Stimulated activated CD8-positive, alpha-beta memory T cell treated with anti-CD3 and anti-CD28 coated beads, Interleukin-15, amount 100 ng/mL, for 1 hour (primary cell): ENCODE data around the gene CMTR1.
"Not testable (repeated sequence)": the region's sequence is repeated elsewhere in the genome, so short reads cannot be mapped to it uniquely, and the experiment has no call there.

Experiments
- DNase-seq: peaks from one replicate; pipeline ENCODE4 v3.0.0-alpha.2; 2020; ENCODE audit warnings: low read depth

Gene CMTR1

DNA sequence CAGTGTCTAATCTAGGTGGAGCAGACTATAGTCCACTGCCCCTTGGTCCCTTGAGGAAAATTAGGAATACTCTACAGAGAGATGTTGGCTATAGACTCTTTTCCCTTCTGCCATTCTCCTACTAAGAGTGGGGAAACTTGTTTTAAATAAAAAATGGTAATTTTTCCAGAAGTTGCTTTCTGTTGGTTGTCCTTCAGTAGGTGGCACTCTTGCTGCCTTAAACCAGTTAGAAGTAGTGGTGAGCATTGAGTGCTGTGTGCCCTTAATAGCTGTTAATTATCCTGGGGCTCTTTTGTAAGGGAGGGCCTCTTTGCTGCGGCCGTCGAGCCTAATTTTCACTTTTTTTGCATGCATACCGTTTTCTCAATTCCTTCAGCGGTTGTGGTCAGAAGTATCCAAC lies 2.8 kb downstream of the CMTR1 start:
- no peak for DNase-seq

DNA sequence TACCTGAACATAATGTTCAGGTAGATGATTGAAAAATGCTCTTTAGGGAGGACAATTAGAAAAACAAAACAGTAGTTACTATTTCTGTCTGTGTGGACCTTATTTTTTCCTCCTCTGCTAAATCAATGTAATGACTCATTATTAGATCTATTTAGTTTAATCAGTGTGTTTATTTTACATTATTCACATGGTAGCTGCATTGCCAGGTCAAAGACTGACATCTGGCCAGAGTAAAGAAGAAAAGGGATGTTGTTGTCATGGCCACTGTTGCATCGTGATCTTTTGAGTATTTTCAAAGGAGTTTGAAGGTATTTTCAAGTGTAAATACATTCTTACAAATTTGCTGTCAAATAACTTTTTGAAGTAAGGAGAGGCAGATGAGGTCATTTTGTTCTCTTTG lies 5.9 kb downstream of the CMTR1 start:
- no peak for DNase-seq

DNA sequence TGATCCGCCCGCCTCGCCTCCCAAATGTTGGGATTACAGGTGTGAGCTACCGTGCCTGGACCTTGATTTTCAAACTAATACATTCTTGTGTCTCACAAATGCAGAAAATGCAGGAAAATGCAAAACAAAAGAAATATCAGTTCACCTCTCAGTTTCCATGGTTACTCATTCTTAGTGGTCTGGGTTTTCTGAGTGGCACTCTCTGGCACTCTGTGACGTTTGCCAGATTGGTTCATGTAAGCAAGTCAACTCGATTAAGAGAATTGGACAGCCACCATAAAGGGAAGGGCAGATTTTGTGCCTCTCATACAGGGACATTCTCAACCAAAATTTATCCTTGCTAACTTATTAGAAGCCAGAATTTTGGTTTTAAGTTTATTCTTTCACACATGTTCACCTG lies 8.6 kb downstream of the CMTR1 start:
- DNase-seq = no peak

DNA sequence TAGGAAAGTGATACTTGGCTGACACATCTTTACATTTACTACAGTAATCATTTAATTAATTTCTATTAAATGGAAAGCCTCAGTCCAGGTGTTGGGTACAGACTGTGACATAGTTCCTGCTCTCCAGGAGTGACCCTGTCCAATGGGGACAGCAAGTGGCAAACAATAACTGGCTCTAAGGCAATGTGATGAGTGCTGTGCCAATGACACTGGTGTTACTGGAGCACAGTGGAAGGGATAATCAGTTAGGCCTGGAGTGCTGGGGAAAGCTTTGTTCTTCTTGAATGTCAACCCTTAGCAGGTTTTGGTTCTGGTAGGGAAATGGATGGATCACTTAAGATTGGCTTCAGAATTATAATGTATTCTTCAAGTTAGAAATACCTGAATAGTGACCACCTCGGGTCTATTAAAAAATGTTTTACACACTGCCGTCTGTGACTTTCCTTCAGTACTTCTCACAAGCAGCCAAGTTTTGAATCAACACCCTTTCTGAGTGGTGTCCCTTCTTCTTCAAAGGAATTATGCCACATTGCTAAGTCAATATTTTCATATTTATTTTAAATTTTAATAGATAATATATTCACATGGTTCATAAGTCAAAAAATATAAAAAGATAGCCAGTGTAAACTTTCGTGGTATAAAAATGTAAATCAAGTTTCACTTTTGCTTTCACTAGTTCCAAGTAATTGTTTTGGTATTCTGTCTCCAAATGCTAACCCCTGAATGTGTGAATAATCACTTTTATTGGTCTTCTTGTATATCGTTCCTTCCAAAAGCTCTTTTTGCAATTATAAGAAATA lies 9.6 kb downstream of the CMTR1 start:
- no peak for DNase-seq

DNA sequence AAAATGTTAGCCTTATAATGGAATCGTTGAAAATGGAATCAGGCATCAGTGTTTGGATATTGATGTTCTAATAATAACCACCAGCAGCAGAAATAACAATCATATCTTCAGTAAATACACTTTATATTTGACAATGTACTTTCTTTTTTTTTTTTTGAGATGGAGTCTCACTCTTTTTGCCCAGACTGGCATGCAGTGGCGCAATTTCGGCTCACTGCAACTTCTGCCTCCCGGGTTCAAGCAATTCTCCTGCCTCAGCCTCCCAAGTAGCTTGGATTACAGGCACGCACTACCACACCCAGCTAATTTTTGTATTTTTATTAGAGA lies 10.2 kb downstream of the CMTR1 start:
- not testable (repeated sequence) for DNase-seq

DNA sequence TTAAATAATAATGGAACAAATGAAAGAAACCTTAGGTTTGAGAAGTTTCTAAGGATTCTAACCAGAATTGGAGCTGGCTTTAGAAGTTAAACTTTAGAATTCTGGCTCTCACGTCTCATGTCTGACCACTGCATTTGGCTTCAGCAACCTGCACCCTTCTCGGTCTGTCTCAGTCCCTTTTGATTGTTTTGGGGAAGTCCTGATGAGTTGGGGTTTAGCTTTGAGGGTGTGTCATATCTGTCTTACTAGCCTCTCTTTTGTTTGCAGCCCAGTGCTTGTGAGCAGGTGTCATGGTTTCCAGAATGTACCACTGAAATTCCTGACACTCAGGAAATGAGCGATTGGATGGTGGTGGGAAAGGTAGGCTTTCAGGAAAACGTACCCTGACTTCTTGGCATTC lies 17.0 kb downstream of the CMTR1 start:
- no peak for DNase-seq

DNA sequence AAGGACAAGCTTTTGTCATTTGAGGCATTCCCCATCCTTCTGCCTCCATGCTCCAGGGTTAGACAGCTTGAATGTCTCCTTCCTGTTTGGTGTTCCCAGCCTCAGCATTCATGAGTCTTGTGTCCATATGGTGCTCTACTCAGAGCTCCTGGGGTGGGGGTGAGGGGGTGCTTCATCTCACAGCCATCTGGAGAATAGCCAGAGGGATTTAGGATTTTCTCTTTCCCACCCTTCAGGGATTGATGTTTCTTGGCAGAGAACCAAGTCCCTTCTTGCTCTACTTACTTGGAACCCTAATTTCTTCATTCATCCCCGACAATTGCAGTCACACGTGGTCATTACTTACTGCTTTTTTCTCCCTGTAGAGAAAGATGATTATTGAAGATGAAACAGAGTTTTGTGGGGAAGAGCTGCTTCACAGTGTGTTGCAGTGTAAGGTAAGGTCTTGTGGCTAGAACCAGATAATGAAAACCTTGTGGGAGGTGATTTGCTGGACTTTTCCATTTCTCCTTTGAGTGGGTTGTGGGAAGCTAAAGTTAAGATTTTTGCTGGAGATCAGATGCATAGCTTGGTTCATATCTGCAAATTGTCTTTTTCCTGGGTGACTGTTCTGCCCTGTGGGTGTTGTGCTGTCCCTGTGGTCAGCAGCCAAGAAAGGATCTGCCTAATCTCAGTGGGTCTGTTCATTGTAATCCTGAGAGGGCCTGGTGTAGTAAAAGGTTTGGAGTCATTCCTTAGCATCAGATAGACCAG lies 18.6 kb downstream of the CMTR1 start:
- no peak for DNase-seq

DNA sequence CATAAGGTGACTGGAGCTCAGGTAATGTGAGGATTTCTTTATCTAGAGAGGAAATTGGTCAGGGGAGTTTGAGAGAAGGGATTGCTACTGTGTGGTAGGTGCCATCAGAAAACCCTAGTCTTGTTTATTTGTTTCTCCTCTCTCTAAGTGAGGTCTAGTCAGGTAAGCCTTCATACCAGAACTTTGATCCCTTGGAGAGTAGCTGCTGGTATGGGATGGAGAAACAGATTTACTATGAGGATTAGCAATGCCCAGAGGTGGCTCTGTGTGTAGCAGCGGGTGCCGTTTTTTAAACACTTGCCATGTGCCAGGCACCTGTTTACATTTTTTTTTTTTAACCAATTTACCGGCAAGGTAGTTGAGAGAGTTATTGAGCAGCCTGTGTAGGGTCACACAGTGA lies 19.5 kb downstream of the CMTR1 start:
- no peak for DNase-seq

DNA sequence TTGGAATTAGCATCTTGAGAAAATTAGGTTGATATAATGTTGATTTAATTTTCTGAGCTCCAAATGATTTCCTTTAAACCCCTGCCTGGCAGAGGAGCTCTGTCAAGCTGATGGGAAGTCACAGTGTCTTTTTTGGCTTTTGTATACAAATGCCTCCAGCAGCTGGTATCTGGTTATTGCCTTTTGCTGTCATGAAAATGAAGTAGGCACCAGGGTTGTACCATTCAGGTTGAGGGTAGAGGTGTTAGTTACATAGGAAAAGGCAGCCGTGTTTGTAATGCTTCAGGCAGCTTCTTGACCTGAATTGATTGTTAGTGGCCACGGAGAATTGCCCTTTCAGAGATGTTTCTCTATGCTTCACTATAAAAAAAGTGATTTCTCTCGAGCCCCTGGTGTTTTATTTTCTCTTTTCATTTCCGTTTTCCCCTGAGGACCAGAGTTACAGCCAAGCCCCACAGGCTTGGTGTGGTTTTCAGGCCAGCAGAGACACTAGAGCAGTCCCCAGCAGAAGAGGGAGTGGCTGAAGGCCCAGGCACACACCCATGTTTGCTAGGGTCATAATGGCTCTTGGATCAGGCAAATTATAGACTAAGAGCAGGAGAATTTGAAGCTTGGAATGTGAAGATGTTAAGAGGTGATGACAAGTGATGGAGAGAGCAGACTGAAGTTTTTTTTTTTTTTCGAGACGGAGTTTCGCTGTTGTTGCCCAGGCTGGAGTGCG lies 21.6 kb downstream of the CMTR1 start:
- DNase-seq = no peak

DNA sequence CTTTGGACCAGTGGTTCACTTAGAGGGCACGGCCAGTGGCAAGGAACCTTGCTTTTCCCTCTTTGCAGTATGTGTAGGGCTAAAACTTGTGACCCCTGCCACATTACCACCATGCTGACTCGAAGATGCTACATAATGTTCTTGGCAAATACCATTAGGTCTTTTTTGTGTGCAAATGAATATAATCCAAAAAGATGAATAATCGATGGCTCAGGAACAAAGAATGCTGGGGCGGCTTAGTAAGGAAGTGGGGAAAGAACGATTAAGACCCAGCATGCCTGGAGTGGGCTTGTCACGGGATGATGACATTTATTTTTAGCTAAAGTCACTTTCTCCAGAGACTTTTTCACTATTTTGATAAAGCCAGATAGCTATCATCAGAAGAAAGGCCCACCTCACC lies 23.1 kb downstream of the CMTR1 start:
- DNase-seq = no peak

DNA sequence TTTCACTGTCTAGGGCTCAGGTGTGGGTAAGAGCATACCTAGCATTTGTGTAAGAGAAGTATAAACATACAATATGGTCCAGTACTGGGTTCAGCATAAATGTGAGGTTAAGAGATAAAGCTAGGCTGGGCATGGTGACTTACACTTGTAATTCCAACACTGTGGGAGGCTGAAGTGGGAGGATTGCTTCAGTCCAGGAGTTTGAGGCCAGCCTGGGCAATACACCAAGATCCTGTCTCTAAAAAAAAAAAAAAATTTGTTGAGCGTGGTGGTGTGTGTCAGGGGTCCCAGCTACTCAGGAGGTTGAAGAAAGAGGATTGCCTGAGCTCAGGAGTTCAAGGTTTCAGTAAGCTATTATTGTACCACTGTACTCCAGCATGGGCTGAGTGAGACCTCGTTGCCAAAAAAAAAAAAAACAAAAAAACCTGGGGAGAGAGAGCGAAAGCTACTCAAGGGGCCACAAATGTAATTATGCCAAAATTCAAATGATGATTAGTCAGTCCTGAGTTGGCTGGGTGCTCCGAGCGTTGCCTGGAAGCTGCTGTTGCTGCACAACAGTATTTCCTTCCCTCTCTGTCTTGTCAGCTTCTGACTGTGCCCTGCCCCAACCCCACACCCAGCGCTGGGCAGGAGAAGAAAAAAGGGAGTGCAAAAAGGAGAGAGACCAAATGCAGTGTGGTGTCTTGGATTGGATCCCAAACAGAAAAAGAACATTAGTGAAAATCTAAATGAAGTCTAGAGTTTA lies 24.0 kb downstream of the CMTR1 start:
- DNase-seq = no peak

DNA sequence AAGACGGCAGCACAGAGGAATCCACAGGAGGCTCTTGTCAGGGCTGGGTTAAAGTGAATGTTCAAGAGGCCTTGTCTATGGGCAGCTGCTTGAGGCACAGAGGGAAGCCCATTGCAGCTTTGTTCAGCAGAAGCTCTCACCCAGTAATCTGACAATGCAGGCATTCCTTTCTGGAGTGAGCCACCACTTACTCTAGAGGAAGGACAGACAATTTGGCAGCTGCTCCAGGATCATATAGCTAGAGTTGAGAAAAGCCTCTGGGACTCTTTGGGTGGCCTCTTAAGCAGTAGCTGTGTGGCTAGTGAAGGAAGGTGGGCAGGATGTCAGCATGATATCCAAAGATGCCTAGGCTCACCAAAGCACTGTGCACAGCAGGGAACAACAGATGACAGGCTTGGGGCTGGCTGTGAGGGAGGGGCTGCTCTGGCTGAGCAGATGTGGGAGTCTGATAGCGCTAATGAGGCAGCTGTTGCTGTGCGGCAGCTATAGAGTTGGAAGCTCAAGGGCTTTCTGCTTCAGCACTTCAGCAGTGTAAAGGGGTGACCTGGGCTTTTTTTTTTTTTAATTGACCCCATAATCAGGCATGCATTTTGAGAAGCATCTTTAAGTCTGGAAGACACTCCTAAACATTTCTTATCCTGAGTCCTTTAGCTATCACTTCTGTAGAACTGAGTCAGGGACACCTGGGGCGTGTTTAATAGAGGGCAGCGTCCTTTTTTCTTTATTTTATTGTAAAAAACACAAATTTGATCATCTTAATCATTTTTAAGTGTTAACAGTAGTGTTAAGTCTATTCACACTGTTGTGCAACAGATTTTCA lies 27.2 kb downstream of the CMTR1 start:
- no peak for DNase-seq

DNA sequence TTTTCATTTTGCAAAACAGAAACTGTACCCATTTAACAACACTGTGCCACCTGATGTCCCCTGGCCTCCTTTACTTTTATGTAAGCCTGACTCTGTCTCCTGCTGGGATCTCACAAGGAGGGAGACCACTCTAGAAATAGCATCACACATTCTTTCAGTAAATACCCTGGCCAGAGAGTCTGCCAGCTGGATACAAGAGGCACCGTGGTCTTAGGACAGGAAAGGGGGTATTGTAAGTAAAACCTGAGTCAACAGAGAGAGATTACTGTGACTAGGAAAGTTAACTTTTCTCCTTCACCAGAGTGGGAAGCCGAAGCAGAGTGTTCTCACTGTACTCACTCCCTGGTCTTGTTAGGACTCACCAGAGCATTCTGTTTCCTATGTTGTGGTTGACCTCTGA lies 27.8 kb downstream of the CMTR1 start:
- no peak for DNase-seq

DNA sequence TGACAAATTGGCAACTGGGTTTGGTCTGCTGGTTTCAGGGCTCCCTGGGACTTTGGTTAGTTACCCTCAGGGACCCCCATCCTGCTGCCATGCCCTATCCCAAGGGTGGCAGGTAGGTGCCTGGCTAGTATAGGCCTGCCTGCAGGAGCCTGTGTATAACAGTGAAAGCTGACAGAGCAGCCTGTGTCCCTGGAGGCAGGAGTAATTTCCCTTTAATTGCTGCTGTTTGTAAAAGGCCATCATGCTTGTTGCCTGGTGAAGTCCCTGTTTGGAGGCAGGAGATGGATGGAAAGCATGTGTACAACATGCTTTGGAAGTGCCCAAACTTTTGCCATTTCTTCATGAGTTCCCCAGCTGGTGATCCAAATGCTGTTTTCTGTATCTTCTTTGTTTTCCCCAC lies 30.1 kb downstream of the CMTR1 start:
- no peak for DNase-seq

DNA sequence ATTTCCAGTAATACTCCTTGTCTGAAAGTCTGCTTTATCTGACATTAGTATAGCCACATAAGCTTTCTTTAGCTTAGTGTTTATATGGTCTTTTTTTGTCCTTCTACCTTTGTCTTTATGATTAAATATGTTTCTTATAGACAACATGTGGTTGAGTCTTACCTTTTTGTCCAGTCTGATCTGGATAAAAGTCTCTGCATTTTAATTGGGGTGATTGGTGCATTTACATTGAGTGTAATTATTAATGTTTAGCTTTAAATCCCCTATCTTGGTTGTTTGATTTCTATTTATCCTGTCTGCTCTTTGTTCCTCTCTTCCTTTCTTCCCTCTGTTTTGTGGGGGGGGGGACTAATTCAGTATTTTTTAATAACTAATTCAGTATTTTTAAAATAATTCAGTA lies 34.7 kb downstream of the CMTR1 start:
- DNase-seq = no peak

DNA sequence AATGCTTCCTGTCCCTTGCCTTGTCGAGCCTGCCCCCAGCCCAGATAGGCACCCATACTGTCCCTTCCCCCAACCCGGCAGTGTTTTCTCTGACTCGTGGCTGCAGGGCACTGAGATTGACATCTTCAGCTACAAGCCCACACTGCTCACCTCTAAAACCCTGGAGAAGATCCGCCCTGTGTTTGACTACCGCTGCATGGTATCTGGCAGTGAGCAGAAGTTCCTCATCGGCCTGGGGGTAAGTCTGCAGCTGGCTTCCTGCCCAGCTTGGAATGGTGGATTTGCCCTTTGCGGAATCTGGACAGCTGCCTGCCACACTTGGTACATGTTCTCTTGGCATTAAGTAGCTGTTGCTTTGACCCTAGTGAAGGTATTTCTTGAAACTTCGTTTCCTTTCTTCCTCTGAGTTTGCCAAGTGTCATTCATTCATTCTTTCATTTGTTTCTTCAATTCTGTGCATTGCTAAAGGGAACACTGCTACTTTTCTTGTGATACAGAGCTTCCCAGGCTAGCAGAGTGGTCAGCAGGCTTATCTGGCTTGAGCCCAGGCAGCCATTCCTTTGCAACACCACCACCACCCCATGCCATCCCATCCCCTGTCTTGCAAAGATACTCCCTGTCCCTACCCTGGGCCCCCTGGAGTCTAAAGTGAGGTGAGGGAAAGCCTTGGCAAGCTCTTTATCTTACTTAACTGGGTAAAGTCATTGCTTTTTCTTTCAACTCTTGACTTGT lies 40.5 kb downstream of the CMTR1 start:
- no peak for DNase-seq

DNA sequence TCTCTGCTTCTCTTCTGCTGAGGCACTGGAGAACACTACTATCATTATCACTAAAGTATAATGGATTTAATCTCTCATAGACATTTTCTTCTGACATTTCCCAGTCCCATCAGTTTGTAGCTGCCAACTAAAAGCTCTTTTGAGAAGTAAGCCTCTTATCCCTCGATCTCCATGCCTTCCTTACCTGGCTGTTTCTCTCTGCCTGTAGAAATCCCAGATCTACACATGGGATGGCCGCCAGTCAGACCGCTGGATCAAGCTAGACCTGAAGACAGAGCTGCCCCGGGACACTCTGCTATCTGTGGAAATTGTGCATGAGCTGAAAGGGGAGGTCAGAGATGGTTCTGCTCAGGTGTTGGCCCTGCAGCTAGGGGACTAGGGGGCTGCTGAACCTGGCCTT lies 41.3 kb downstream of the CMTR1 start:
- no peak for DNase-seq

DNA sequence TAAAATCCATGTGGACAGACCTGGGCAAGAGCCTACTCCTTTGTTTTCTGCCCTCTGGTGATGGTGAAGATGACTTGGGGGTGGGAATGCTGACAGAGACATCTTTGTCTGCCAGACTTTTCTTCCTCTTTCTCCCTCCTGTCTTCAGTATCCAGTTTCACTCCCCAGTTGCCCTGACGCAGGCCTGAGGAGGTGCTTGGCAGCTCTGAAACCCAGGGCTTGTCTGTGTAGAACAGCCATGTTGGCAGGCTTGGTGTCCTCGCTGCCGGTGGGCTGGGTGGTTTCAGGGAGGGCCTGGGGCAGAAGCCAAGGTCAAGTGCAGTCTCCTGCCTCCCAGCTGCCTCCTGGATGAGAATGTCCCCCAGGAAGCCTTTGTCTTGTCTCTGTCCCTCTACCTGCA lies 44.2 kb downstream of the CMTR1 start:
- no peak for DNase-seq

DNA sequence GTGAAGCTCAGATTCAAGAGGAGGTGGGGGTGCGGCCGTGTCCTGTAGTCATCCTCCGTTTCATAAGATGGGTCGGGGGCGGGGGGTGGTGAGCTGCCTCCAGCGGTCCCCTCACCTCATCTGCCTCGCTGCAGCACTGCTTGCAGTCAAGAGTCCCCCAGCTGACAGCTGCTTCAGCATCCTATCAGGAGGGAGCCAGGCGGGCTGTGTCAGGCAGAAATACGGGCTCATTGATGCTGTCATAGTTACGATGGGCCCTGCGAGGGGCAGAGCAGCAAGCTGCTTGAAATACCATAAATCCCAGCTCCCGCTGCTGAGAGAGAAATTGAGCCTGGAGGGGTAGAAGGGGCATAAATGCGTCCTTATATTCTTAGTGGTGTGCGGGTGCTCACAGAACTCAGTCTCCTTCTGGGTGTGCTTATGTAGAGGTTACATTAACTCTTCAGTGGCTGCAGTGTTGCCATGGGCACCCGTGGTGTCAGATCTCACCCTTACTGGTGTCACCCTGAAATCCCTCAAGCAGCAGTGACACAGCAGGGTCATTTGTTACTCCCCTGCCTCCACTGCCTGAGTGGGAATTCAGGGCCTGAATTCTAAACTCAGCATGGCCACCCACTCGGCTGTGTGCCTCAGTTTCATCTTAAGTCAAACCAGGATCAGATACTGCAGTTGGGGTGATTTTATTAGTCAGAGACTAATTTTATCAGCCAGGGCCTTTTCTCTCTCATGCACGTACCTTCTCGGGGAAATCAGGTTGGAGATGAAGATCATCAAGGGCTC lies 44.8 kb downstream of the CMTR1 start:
- no peak for DNase-seq

DNA sequence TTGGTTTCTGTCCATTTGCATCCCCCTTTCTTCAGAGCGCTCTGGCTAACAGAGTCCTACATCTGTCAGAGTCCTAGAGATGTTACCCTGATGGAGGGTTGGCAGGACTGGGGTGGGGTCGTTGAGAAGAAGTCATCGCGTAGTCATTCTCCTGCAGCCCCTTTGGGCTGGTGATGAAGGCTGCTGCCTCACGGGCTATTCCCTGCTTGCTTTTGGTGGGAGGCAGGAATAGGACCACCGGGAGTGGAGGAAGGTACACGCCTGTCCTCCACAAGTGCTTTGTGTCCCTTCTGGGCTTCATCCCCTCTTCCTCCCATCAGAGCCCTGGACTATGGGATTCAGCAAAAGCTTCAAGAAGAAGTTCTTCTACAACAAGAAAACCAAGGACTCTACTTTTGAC lies 45.8 kb downstream of the CMTR1 start:
- DNase-seq = no peak
